GM19043 (cell line): ENCODE measurements around the gene PKNOX2.
A peak's percentile ranks its signal among the peaks of the same experiment; 100 is the strongest.

ENCODE experiments used
- ATAC-seq: cut with Tn5 transposase; IDR thresholded peaks from one replicate; pipeline ENCODE4 v1.9.1; 2021; ENCODE audit warnings: low read depth; ENCODE audit not compliant: unreplicated experiment

Gene PKNOX2

GRCh38 chr11:125397421-125397820, 232.9 kb downstream of the PKNOX2 start:
- ATAC-seq: no peak

- ATAC-seq: no peak
These were observed 233.9 kb downstream of the PKNOX2 start for GRCh38 chr11:125398475-125398874.

- ATAC-seq: no peak
These were observed 234.6 kb downstream of the PKNOX2 start for GRCh38 chr11:125398994-125399640.

DNA sequence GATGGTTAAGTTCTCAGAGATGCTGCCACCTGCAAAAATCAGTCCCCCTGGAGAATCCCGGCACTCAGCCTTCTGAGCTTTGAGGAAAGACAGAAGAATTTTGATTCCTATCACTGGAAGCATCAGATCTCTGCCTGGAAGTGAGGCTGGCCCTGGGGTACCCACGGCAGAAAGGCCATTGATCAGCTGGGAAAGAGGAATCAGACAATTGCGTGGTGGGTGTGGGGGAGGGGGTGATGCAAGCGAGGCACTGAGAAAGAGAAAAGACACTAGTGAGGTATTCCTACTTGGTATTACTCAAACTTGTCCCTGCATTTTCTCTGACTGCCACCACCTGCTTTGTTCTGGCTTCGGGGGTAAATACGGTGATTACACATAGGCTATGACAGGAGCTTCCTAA, 235.4 kb downstream of the PKNOX2 start:
- no peak for ATAC-seq

- ATAC-seq: no peak
These were observed 236.7 kb downstream of the PKNOX2 start for GRCh38 chr11:125401235-125401634.

DNA sequence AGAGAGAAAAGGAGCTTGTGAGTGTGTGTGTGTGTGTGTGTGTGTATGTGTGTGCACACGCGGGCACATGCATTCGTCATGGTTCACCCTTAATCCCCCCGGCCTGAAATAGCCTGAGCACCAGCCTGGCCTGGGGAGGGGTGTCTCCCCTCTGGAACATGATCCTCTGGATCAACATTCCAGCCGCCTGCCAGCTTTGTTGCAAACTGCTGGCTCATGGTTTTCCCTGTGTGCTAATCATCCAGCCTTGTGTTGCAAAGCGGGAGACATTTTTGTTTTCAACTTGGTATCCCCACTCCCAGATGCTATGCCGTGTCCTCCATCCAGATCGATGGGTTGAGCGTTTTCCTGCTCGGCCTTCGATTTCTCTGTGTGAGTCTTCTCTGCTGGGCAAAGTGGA, 237.2 kb downstream of the PKNOX2 start:
- ATAC-seq: no peak

DNA sequence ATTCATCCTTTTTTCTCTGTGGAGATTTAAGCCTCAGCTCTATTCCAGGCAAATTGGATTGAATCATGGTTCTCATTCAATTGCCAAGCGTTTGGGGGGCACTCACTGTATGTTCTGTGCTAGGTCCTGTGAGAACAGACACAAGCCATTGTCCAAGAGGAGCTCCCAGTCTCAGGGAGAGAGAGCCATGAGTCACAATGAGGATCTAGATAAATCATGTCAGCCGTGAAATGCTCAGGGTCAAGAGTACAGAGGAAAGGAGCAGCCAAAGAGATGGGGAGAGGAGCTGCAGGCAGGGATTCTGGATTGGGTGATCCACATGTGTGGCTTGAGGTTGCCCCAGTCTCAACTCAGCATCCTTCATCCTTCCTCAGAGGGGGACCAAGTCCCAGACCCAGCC, 237.9 kb downstream of the PKNOX2 start:
- ATAC-seq: no peak

DNA sequence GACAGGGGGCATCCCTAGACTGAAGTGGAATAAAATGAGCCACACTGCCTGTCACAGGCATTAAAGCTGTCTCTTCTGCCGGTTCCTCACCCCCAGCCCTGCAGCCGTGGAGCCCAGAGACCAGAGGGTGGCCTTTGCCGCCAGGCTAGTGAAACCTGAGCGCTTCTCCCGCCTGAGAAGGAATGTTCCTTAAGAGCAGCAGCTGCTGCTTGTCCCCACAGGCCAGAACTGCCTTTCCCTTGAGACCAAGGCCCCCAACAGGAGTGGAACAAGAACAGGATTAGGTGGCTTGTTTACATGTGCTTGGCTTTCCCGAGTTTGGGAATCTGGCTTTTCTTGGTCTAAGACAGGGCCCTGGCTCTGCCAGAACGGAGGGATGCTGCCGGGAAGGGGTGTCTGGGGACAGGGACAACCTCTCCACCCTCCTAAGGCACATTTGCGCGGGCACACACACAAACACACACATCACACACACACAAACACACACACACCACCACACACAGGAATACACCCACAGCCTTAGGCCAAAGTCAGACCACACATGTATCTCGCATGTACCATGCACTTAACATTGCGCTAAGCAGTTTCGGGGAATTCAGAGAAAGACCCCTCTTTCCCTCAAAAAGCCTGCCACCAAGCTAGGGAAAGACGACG, 239.7 kb downstream of the PKNOX2 start:
- no peak for ATAC-seq

GRCh38 chr11:125404811-125405790, 240.6 kb downstream of the PKNOX2 start:
- peak; percentile 93 for ATAC-seq

- no peak for ATAC-seq
These were observed 242.5 kb downstream of the PKNOX2 start for GRCh38 chr11:125407046-125407445.

GRCh38 chr11:125408311-125408711, 243.8 kb downstream of the PKNOX2 start:
- no peak for ATAC-seq

DNA sequence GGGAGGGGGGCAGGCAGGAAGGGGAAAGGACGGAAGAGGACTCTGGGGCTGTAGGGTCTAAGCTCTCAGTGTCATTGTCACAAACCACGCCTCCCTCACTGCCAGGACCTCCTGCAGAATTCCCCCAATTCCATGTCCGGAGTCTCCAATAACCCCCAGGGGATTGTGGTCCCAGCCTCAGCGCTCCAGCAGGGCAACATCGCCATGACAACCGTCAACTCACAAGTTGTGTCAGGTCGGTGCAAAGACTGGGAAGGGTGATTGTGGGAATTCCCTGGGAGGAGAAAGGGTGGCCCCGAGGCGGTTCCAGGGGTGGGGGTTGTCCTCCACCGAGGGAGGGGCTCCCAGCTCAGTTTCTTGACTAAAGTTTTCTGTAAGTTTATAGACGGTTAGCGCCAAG, 245.5 kb downstream of the PKNOX2 start:
- ATAC-seq: no peak

GRCh38 chr11:125412177-125412496, 247.6 kb downstream of the PKNOX2 start:
- no peak for ATAC-seq

GRCh38 chr11:125412509-125412908, 248.0 kb downstream of the PKNOX2 start:
- ATAC-seq: no peak

DNA sequence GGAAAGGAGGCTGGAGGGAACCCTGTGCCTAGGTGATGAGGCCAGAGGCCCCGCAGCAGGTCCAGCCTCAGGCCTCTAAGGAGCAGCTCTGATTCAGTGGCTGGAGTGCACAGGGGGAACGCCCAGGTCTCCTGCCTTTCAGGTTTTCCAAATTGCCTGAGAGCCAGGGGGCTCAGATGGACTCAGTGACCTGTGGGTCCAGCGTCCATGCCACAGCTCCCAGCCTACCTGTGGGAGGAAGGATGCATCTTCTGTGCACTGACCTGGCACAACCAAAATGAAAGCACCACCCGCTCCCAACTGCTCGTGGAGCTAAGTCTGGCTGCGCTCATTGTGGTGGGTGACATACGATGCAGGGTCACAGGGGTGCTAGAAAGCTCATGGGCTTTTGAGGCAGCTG, 248.7 kb downstream of the PKNOX2 start:
- ATAC-seq: no peak

GRCh38 chr11:125414121-125414520, 249.6 kb downstream of the PKNOX2 start:
- no peak for ATAC-seq

DNA sequence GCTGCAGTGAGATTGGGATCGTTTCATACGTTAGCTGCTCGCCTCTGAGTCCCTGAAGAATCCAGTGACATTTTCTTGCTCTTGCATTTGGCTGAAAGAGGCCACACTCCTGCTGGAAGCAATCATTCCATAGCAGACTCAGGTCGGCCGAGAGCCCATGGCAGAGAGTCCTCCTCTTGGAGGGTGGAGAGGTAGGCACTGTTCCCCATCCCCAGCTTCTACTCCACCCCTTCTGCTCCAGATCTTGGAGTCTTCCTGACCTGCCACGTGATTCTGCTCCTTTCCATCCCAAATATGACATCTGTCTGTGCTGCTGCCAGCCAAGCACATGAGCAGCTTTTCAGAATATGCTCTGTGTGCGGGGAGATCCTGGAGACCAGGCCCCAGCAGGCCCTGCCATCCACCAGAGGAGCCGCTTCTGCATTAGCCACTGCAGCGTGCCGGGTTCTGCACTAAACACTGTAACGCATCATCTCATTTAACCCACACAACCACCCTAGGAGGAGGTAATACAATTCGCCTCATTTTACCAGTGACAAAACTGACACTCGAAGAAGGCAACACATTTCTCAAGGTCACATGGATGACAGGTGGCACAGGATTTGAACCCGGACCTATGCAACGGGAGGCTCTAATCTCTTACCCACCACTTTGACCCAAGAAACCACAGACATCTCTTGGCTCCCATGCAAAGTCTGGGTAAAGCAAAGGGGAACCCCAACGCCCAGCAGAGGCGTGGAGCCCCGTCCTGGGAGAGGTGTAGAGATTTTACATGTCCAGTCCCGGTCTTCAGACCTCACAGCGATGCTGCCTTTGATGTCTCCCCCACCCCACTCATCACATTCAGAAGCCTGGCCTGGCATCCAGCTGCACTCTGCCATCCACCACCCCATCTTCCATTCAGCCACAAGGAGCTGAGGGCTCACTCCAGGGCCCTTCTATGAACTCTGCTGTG, 252.7 kb downstream of the PKNOX2 start:
- ATAC-seq: no peak

DNA sequence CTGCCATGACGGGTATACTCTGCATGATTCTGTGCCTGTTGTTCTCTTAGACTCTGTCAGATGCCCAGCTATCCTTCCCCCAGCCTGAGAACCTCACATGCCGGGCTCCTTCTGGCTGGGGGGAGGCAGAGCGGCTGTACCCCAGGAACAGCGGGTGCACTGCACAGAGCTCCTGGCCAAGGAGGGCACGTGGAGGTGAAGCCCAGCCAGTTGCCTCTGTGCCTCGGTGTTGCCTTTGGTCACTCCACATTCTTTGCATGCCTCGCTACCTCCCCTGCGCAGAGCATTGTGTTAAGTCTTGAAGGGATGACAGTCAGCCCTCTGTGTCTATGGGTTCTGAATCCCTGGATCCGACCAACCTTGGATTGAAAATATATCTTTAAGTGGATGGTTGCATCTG, 253.8 kb downstream of the PKNOX2 start:
- no peak for ATAC-seq

- ATAC-seq: no peak
These were observed 258.1 kb downstream of the PKNOX2 start for GRCh38 chr11:125422681-125423080.

GRCh38 chr11:125423247-125423849, 258.8 kb downstream of the PKNOX2 start:
- ATAC-seq: no peak
